HG03571 (cell line): Measurements from ENCODE around the gene TMEM217.
A peak's percentile ranks its signal among the peaks of the same experiment; 100 is the strongest.

Source experiments
- ATAC-seq: cut with Tn5 transposase; IDR thresholded peaks from one replicate; pipeline ENCODE4 v1.9.1; 2021; ENCODE audit not compliant: unreplicated experiment

TMEM217 gene

DNA sequence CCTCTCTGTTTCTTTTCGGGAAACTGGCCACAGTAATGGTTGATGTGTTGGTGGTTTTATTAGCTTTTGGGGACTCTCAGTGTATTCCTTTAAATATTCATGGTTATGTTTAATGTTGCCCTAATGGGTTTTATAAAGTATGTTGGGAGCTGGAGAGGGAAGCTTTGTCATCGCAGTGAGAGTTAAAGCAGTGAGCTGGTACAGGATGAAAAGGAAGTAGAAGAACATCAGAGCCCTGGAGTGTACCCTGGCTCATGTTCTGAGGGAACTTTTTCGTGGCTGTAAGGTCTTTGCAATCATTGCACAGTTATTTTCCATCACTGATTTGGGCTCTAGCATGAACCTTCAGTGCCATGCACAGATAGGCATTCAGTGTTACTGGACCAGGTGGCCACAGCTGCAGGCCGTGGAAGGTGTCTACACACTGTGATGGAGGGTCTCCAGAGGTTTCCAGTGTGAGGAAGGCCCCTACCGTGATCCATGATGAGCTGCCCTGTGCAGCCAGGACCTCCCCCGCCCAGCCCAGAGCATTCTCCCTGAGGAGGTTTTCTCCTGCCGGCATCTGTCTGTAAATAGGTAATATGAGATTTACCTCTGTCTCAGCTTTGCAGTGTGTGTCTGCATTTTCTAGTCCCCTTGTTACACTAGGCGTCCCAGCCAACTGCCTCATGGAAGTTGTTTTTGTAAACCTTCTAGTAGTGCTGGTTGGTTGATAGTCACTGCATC is 22.4 kb upstream of the TMEM217 start:
- no peak for ATAC-seq

DNA sequence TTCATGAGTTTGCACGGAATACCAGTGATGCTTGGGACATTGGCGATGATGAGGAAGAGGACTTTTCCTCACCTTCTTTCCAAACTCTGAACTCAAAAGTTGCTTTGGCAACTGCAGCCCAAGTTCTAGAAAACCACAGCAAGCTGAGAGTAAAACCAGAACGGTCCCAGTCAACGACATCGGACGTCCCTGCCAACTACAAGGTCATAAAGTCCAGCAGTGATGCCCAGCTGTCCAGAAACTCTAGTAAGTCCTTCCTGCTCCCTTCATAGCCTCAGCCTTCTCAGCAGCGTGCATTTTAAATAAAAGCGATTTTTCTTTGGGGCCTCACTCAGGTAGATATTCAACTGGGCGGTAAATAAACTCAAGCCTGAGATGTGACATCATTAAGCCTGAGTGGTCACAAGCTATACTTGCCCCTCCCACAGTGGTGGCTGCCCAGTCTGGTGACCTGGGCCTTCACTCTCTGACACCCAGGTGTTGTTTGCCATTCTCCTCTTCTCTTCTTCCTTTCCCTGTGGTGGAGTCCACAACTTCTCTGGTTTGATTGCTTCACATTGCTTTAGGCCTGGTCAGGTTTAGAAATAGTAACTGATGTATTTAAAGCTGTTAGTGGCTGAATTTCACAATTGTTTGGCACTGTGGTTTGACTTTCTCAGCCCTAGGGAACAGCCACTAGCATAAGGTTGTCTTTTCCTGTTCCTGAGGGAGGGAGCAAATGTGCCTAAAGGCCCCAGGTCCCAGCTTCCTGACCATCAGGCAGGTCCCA is 21.6 kb upstream of the TMEM217 start:
- ATAC-seq, result no peak

DNA sequence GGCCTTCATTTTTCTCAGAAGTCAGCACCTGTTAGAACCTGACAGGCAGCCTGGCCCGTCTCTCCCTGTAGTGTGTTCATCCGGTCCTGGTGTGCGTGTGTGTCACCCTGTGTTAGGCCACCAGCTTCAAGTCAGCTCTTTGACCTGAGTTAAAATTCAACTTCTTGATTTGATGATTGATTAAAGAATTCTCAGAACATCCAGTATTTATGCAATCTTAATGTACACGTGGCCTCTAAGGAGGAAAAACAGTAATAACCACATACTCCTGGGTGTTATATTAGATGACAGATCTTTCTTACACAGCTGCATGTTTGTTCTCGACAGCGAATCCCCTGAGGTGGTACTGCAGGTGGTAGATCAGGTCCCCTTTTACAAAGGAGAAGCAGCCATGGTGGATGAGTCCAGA is 19.1 kb upstream of the TMEM217 start:
- peak; percentile 70 for ATAC-seq

DNA sequence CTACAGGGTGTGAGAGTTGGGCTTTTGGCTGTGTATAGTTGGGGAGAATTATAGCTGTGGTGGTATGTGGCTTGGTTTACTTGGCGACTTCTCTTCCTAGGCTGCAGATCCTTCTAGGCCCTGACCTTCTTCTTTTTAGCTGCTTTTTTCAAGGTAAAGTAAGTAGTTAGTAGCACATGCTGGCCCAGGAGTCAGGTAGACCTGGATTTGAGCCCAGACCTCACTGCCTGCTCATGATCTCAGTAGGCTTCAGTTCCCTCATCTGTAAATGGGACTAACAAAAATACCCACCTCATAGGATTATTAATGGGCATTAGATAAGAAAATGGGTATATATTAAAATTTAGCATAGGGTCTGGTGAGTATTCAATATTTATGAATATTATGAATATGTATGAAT is 17.4 kb upstream of the TMEM217 start:
- ATAC-seq, result no peak

DNA sequence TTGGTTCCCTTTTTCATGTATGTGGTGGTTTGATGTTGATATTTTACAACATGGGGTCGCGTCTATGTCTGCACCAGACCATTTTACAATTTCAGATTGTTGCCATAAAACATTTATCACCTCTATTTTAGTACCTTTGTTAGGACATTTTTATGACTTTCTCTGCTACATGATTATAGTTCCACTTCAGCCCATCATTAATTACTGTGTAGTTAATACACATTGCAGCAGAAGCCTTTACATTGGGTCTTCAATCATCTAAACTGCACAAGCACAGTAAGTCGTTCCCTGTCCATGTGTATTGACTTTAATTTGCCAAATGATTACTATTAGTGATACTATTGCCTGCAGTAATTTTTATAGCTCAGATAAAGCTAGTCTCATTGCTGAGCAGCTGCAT is 15.7 kb upstream of the TMEM217 start:
- ATAC-seq, result no peak

DNA sequence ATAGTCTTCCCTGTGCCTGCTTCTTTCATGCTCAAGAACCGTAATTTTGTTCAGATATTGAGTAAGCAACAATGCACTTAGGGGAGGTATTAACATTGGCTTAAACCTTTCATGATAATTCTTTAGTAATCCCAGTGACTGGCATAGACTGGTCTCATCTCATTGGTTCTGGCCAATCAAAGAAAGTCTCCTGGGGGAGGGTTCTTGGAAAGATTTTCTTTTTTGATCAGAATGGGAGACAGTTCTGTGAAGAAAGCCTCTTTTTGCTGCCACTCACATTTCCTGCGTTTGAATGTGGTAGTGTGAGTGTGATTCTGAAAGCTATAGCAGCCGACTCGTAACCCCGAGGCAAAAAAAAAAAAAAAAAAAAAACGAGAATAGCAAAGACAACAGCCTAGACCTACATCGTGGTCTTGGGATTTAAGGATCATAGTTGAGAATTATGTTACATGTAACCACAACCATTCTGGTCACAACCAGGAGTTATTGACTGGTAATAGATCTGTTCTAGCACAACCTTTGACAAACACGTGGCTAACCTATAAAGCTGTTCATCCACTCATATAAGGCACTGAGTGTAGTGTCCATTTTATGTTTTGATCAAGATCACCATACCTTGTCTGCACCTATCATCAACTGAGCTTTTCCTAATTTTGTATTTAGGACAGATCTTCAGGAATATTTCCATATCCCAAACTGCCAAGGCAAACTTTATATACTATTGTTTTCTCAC is 15.1 kb upstream of the TMEM217 start:
- ATAC-seq, result no peak

DNA sequence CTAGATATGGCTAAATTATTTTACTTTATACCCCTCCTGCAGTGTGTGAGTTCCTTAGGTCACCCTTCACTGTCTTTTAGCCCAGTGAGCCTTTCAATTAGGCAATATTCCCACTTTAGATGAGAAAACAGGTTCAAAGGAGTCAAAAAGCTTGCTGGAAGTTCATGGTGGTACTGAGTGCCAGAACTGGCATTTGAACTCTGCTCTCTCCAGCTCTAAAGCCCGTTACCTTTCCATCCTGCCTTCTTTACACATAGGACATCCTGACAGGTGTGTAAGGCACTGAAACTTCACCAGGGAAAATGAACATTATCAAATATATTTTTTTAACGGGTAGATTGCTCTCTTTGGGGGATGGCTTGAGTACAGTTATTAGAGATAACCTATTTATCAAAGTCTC is 11.2 kb upstream of the TMEM217 start:
- ATAC-seq, result no peak

DNA sequence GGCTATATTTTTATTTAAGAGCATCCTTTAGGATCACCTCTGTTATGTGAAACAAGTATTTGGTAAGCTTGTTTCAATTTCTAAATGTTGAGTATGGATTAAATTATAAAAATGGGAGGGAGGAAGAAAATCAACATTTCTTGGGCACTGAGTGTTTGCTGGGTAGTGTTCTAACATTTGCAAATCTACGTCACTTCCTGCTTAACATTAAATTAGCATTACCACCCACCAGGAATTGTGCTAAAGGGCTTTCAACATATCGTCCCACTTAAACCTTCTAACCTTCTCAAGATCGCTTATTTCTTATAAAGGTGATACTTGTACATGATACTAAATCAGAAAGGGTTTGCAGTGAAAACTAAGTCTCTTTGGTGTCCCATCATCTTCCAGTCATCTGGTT is 7.9 kb upstream of the TMEM217 start:
- no peak for ATAC-seq

DNA sequence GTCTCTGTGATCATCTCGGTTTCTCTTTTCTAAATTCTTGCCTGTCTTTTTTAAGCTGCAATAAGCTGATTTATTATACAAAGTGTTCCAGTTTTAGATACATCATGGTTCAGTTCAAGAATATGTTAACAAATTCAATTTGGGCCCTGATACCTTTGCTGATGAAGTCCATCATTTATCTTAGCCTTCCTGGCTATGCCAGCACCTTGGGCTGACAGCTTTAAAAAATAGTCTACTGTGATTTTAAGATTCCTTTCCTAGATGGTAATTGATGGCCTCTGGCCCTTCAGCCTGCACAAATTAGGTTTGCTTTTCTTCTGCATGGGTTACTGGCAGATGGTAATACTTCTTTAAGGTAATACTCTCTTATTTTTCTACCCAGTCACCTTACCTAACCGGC is 7.1 kb upstream of the TMEM217 start:
- ATAC-seq, result no peak

DNA sequence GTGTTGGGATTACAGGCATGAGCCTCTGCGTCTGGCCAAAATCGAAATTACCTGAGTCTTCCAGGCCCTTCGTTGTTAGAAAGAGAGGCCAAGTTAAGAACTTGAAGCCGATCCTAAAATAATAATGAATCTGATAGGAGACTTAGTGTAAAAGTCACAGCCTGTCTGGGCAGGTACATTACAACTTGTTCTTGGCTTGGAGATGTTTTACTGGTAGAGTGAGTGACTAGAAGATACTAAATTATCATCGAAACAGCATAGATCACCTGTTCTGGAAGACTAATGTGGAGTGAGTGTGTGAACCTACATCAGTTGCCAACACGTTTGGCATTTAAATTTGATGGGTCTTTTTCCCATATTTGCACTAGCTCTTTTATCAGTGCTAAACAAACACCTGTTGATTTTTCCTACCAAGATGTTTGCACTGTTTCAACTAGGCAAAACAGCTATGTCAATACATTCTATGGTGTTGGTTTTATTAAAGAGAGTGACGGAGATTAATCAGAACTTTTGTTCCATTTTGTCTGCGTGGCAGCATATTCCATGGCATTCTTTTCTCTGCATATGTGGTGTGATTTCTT is 4.6 kb upstream of the TMEM217 start:
- ATAC-seq, result no peak

DNA sequence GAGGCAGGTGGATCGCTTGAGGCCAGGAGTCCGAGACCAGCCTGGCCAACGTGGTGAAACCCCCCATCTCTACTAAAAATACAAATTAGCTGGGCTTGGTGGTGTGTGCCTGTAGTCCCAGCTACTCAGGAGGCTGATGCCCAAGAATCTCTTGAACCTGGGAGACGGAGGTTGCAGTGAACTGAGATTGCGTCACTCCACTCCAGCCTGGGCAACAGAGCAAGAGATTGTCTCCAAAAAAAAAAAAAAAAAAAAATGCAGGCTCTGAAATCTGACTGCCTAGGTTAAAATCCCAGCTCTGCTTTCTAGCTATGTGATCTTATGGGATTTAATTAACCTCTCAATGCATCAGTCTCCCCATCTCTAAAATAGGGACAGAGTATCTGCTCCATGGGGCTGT is 3.3 kb upstream of the TMEM217 start:
- no peak for ATAC-seq

DNA sequence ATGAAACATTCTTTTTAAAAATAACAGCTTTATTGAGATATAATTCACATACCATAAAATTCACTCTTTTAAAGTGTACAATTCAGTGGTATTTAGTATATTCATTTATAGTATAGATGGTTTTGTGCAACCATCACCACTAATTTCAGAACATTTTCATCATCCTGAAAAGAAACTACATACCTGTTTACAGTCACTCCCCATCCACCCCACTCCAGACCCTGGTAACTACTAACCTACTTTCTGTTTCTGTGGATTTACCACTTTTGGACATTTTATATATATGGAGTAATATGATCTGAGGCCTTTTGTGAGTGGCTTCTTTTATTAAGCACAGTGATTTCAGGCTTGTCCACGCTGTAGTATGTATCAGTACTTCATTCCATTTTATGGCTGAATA is 2.5 kb upstream of the TMEM217 start:
- ATAC-seq, result no peak

DNA sequence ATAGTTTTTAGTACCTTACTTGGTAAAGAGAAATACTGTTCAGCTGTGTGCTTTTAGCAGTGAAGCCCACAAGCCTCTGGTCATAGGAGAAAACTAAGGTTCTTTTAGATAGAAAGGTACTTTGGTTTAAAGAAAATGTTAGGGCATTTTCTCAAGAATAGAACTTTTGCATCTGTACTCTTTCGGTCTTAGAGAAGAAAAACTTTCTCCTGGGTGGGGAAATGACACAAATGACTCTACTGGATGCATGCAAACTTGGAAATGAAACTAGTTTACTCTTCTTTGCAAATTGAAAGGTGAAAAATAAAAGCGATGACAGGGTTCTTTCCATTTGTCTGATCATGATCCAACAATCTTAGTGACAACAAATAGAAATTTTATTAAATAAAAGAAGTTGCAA is 2.1 kb upstream of the TMEM217 start:
- no peak for ATAC-seq

DNA sequence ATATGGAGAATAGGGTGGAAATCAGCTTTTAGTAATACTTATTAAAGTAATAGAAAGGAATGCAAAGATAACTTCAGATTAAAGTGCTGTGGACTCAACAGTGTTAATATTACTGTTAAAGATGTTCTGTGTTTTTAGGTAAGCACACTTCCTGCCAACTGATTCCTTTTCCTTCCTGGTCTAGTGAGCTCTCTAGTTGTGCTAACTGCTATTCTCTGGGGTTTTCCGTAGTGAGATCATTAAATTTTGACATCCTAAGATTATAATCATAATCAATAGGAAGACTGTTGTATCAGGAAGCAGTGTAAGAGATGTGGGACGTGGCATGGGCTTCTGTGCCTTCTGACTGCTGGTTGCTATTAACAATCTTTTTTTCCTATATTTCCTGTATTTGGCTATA is 1.2 kb upstream of the TMEM217 start:
- no peak for ATAC-seq

DNA sequence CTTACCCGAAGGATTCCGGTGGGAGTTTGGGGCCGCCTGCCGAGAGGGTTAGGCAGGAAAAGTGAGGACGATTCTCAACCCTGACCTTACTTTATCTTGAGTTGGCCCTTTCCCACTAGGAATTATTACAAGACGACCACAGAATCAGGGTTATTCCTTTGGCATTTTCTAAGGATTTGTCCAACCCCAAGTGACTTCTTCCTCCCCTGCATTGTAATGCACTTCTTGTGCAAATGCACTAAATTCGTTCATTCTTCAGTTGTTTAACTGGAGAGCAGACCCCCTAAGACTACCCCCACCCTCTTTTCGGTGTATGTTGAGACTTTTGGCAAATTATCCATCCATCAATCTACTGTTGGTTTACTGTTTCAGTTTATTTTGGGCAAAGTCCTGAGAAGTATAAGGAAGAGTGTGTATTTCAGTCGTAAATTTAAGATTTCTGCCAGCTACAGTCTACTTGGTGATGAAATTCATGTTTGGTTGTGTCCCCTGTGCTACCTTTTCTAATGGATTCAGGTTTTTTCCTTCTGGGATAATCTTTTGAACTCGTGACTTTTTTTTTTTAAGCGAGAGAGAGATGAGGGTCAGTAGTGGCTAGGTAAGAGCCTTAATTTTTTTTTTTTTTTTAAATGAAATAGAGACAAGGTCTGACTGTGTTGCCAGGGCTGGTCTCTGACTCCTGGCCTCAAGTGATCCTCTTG is 611 bp upstream of the TMEM217 start:
- no peak for ATAC-seq

DNA sequence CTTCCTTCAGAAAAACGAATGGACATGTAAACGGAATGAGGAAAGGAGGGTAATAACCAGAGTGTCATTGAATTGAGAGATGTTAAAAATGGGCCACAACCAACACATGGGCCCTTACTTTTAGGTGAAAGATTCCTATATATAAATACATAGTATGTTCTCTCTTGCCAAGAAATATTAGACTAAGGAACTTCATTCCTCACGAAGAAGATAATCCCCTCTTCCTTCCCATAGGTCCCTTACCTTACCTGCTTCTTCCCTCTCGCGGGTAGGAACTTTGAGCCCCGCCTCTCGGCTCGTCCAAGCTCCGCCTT is 667 bp downstream of the TMEM217 start:
- no peak for ATAC-seq

DNA sequence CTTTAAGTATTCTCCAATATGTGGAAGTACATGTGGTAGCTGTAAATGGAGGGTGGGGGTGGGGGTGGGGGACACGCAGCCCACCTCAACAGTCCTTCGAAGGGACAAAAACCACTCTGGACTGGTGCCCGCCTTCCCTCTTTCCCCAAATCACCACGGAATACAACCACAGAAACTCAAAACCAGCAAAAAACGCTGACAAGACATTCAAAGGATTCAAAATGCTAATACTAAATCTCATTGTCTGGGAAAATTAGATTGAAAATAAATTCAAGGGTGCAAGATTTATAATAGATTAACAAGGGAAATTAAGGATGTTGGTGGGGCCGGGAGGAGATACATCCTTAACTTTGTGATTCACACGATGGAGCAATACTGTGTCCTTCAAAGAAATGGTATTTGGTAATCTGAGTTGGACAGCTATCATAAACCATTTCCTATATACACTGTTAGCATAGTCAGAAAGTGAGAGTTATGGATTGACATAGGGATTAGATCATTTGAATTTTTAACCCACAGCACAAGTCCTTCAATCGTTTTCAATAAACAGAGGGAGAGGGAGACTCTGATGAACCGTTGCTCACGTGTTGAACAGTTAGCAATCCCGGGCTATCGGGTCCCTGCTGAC is 1.1 kb downstream of the TMEM217 start:
- ATAC-seq, result no peak

DNA sequence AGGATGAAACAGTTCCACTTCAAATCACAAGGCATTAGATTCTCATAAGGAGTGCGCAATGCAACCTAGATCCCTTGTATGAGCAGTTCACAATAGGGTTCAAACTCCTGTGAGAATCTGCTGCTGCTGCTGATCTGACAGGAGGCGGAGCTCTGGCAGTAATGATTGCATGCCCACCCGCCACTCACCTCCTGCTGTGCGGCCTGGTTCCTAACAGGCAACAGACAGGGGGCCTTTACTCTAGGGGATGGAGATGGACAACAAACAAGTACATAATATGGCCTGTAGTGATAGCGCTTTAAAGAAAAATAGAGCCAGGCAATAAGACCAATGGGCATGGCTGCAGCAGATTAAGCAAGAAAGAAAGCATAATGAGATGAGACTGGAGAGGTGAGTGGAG is 3.1 kb downstream of the TMEM217 start:
- no peak for ATAC-seq

DNA sequence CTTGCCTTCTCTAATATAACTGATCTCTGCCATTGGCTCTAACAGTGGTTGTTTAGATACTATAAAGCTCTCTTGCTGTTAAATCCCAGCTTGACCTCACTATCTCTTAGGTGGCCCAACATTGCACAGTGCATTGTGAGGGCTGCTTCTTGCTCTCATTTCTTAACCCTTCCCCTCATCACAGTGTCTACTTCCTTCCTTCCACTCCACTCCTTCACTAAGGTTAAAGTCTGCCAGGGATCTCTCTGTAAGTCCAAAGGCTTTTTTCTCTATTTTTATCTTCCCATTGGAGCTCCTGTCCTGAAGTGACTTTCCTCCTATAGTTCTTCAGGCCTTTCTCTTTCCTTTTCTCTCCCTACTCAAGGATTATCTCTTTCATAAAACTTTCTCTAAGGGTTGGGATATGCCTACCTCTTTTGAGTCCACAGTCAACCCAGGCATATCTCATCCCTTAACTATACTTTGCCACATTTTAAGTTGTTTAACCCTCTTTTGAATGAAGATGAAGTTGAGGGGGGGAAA is 4.4 kb downstream of the TMEM217 start:
- ATAC-seq, result no peak

DNA sequence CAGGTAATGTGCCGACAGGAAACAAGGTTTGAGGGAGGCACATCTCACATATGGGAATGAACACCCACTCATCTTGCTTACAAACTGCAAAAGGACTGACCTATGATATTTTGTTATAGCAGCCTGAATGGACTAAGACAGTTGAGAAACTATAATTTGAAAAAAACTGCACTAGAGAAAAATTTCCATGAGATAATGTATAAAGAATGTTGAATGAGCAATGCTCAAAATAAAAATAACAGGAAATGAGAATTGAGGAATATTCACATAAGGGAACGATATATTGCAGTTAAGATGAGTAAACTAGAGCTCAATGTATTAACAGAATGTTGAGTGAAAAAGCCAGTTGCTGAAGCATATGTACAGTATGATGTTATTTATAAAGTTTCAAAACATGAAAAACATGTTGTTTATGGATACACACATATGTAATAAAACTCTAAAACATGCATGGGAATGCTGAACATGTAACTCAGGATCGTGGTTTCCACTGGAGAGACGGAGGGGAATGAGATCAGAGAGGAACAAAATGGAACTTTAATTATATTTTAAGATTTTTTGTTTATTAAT is 6.6 kb downstream of the TMEM217 start:
- ATAC-seq, result no peak
